Neural cell (in vitro differentiated cells): ENCODE results near the gene FCN2. TPM values are rescaled to one million over a fixed set of nuclear protein-coding genes. Genes with fewer than 3 reads are reported as not detected.

Experiments
- H2AFZ ChIP-seq: fragments of 200-600, 300-800 bp; sonication (generic), shearing (Covaris generic); 2 replicates; pipeline ENCODE4 v1.6.0; 2014; ENCODE audit warnings: low read depth, mild to moderate bottlenecking, antibody characterized with exemption, low read length, moderate library complexity
- H3F3A ChIP-seq: fragments of 200-600 bp; shearing (Covaris generic); 2 replicates; pipeline ENCODE4 v1.6.1; 2016; ENCODE audit warnings: mild to moderate bottlenecking, moderate library complexity, mixed read lengths, antibody characterized with exemption, low read length; ENCODE audit not compliant: insufficient read depth, poor library complexity, severe bottlenecking
- H3K27ac ChIP-seq: fragments of 200-600, 300-800 bp; sonication (generic), shearing (Covaris generic); 2 replicates; pipeline ENCODE4 v1.5.1; 2014; ENCODE audit warnings: mild to moderate bottlenecking, low read length, moderate library complexity
- H3K27me3 ChIP-seq: fragments of 300-800, 200-600 bp; sonication (generic), shearing (Covaris generic); 2 replicates; pipeline ENCODE4 v1.6.0; 2014; ENCODE audit warnings: mild to moderate bottlenecking, low read depth, low read length, moderate library complexity; ENCODE audit not compliant: insufficient read depth
- H3K36me3 ChIP-seq: fragments of 300-800, 200-600 bp; sonication (generic), shearing (Covaris generic); 2 replicates; pipeline ENCODE4 v1.5.1; 2014; ENCODE audit warnings: mild to moderate bottlenecking, antibody characterized with exemption, low read length, moderate library complexity; ENCODE audit not compliant: insufficient read depth
- H3K4me2 ChIP-seq: fragments of 300-800, 200-600 bp; sonication (generic), shearing (Covaris generic); 2 replicates; pipeline ENCODE4 v1.6.0; 2014; ENCODE audit warnings: mild to moderate bottlenecking, low read length
- H3K4me3 ChIP-seq: fragments of 300-800, 200-600 bp; sonication (generic), shearing (Covaris generic); 2 replicates; pipeline ENCODE4 v1.5.1; 2014; ENCODE audit warnings: mild to moderate bottlenecking, low read length, moderate library complexity
- H3K79me2 ChIP-seq: fragments of 200-600 bp; shearing (Covaris generic); replicated peaks from 2 replicates; pipeline ENCODE4 v1.6.0; 2014; ENCODE audit warnings: mild to moderate bottlenecking, low read length, moderate library complexity; ENCODE audit not compliant: insufficient read depth
- H3K9ac ChIP-seq: fragments of 300-800, 200-600 bp; sonication (generic), shearing (Covaris generic); 2 replicates; pipeline ENCODE4 v1.6.1; 2016; ENCODE audit warnings: mild to moderate bottlenecking, low read length, mixed read lengths
- H3K9me2 ChIP-seq: fragments of 200-600 bp; shearing (Covaris generic); 2 replicates; pipeline ENCODE4 v1.6.1; 2016; ENCODE audit warnings: mild to moderate bottlenecking, low read length, mixed read lengths; ENCODE audit not compliant: insufficient read depth
- H3K9me3 ChIP-seq: fragments of 200-600, 300-800 bp; sonication (generic), shearing (Covaris generic); 2 replicates; pipeline ENCODE4 v1.6.1; 2016; ENCODE audit warnings: mild to moderate bottlenecking, mixed run types, low read length, moderate library complexity, mixed read lengths
- H4K20me1 ChIP-seq: fragments of 200-600 bp; shearing (Covaris generic); 2 replicates; pipeline ENCODE4 v1.6.1; 2016; ENCODE audit warnings: mild to moderate bottlenecking, mixed run types; ENCODE audit not compliant: insufficient read depth
- CTCF ChIP-seq: fragments of 450-650 bp; IDR thresholded peaks from 2 replicates; pipeline ENCODE4 v1.5.1; 2014; ENCODE audit warnings: antibody characterized with exemption, mild to moderate bottlenecking, moderate library complexity; ENCODE audit not compliant: poor library complexity, severe bottlenecking
- EP300 ChIP-seq: fragments of 450-650 bp; conservative IDR thresholded peaks from 2 replicates; pipeline ENCODE4 v1.6.1; 2014; ENCODE audit warnings: antibody characterized with exemption, mild to moderate bottlenecking, moderate library complexity; ENCODE audit not compliant: poor library complexity, severe bottlenecking
- EZH2 ChIP-seq: fragments of 200-600, 300-800 bp; shearing (Covaris generic), sonication (generic); IDR thresholded peaks from 2 replicates; pipeline ENCODE4 v1.6.1; 2014; ENCODE audit warnings: antibody characterized with exemption, low read length, borderline replicate concordance, mild to moderate bottlenecking; ENCODE audit not compliant: insufficient read depth, poor library complexity, severe bottlenecking
- MXI1 ChIP-seq: fragments of 450-650 bp; conservative IDR thresholded peaks from 2 replicates; pipeline ENCODE4 v1.6.1; 2014; ENCODE audit warnings: antibody characterized with exemption, mild to moderate bottlenecking; ENCODE audit not compliant: poor library complexity, severe bottlenecking
- POLR2AphosphoS5 ChIP-seq: IDR thresholded peaks from 2 replicates; pipeline ENCODE4 v1.6.1; 2012
- RAD21 ChIP-seq: fragments of 450-650 bp; conservative IDR thresholded peaks from 2 replicates; pipeline ENCODE4 v1.6.1; 2014; ENCODE audit warnings: antibody characterized with exemption, mild to moderate bottlenecking, moderate library complexity
- REST ChIP-seq: IDR thresholded peaks from 2 replicates; pipeline ENCODE4 v1.6.1; 2012; ENCODE audit warnings: borderline replicate concordance
- SMC3 ChIP-seq: fragments of 450-650 bp; conservative IDR thresholded peaks from 2 replicates; pipeline ENCODE4 v1.6.1; 2014; ENCODE audit warnings: antibody characterized with exemption, mild to moderate bottlenecking, moderate library complexity; ENCODE audit not compliant: poor library complexity
- TAF1 ChIP-seq: IDR thresholded peaks from 2 replicates; pipeline ENCODE4 v1.6.1; 2012; ENCODE audit warnings: low read depth
- polyA plus RNA-seq: library from polyadenylated mRNA; depleted of rRNA; stranded (reverse); fragments of >200 nt; gene quantifications from 2 replicates; pipeline ENCODE4 v1.2.3, GENCODE V29; 2014

The FCN2 gene
- polyA plus RNA-seq, 1 donor from 2014 or later: not detected

DNA sequence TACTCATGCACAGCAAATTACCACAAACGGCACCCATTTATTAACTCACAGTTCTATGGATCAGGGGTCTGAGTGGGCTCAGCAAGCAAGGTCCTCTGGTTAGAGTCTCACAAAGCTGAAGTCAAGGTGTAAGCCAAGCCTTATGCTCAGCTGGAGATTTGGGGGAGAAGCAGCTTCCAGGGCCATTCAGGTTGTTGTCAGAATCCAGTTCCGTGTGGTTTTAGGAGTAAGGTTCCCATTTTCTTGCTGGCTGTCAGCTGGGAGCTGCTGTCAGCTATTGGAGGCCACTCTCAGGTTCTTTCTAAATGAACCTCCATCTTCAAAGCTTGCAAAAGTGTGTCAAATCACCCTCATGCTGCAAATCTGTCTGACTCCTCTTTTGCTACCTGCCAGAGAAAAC, 17.7 kb downstream of the FCN2 start:
- Histone ChIP-seq H3K27me3 (no peaks in the 10 kb centered on the region), H3K27ac (no peak overlapping the region), H3K9me2 (no peaks in the 10 kb centered on the region)

DNA sequence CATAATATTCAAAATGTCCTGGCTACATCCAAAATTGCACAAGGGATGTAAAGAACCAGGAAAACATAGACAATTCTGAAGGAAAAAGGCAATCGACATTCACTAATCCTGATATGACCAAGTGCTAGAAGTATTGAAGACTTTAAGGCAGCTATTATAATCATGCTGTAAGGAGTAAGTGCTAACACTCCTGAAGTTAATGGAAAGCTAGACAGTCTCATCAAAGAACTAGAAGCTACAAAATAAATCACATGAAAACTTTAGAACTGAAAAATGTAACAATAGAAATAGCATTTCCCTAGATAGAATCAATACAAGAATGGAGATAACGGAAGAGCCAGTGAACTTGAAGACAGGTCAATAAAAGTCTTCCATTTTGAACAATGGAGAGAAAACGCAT, 18.6 kb downstream of the FCN2 start:
- Histone ChIP-seq H3K27ac (no peak overlapping the region), H3K9me2 (no peaks in the 10 kb centered on the region), H3K79me2 (no peaks in the 10 kb centered on the region), H3K9ac (no peak overlapping the region), H2AFZ (no peak overlapping the region), H3K36me3 (no peaks in the 10 kb centered on the region), H3F3A (no peaks in the 10 kb centered on the region), H3K4me3 (no peak overlapping the region), H3K9me3 (no peaks in the 10 kb centered on the region), H3K27me3 (no peaks in the 10 kb centered on the region), H4K20me1 (no peaks in the 10 kb centered on the region), H3K4me2 (no peak overlapping the region)
- TF ChIP-seq TAF1: no peak
- TF ChIP-seq POLR2AphosphoS5: no peak

More for the DNA sequence above, 17.7 kb downstream of the FCN2 start:
- Histone ChIP-seq H3K79me2 (no peaks in the 10 kb centered on the region), H3K9ac (no peak overlapping the region), H3K36me3 (no peaks in the 10 kb centered on the region), H3K9me3 (no peaks in the 10 kb centered on the region), H3K4me3 (no peak overlapping the region), H3K4me2 (no peak overlapping the region), H3F3A (no peaks in the 10 kb centered on the region), H4K20me1 (no peaks in the 10 kb centered on the region), H2AFZ (no peak overlapping the region)
- no peak for TF ChIP-seq POLR2AphosphoS5
- no peak for TF ChIP-seq CTCF
- TF ChIP-seq EP300: no peak
- TF ChIP-seq REST: no peak
- no peak for TF ChIP-seq EZH2
- TF ChIP-seq SMC3: no peak
- TF ChIP-seq TAF1: no peak

DNA sequence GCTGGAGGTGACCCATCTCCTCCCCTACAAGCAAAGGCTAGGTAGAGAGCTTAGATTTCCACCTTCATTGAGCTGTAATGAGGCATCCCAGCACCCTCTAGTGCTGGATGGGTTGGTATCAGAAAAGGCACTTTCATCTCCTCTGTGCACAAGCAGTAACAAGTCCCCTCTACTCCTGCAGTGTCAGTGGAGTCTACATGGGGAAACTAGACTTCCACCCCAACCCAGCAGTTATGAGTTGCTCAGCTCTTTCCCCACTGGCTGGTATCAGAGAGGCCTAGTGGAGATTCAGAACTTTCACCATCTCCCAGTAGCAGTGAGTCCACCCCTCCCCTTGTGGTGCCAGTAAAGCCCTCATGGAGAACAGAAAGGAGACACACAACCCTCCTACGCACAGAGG, 19.2 kb downstream of the FCN2 start:
- H3K9ac ChIP-seq: no peak overlapping the region
- H3K27ac ChIP-seq: no peak overlapping the region
- no peak overlapping the region for H3K4me3 ChIP-seq
- TF ChIP-seq RAD21 (no peak), POLR2AphosphoS5 (no peak), EZH2 (no peak), MXI1 (no peak)
- no peaks in the 10 kb centered on the region for H3K27me3 ChIP-seq
- no peaks in the 10 kb centered on the region for H4K20me1 ChIP-seq
- no peaks in the 10 kb centered on the region for H3F3A ChIP-seq
- H2AFZ ChIP-seq: no peak overlapping the region
- H3K9me2 ChIP-seq: no peaks in the 10 kb centered on the region
- no peaks in the 10 kb centered on the region for H3K79me2 ChIP-seq
- no peaks in the 10 kb centered on the region for H3K36me3 ChIP-seq
- no peak overlapping the region for H3K4me2 ChIP-seq
- H3K9me3 ChIP-seq: no peaks in the 10 kb centered on the region
